Activated T-cell treated with anti-CD3 and anti-CD28 coated beads, Interleukin-2, amount 50 U/mL, for 1 hour (primary cell): ENCODE measurements around the gene NOP56.
"Not testable (repeated sequence)": the region's sequence is repeated elsewhere in the genome, so short reads cannot be mapped to it uniquely, and the experiment has no call there.

Experiments
- DNase-seq: peaks from one replicate; pipeline ENCODE4 v3.0.0-alpha.2; 2020

Gene NOP56

DNA sequence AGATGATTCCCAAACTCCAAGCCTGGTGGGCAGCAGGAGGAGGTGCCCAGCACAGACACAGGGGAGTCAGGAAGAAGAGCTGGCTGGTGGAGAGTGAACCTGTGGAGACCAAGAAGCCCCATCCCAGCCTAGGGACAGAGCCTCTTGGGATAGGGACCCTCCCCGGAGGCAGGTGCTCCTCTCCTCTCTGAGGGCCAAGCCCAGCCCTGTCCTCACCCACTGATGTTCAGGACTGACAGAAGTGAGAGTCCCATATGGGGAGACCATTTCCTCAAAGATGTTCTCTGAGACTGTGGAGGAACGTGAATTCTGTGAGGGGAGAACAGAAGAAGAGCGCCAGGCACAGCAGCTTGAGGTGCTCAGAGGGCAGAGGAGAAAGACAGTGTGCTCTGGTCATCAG lies 37.8 kb downstream of the NOP56 start:
- no peak for DNase-seq

DNA sequence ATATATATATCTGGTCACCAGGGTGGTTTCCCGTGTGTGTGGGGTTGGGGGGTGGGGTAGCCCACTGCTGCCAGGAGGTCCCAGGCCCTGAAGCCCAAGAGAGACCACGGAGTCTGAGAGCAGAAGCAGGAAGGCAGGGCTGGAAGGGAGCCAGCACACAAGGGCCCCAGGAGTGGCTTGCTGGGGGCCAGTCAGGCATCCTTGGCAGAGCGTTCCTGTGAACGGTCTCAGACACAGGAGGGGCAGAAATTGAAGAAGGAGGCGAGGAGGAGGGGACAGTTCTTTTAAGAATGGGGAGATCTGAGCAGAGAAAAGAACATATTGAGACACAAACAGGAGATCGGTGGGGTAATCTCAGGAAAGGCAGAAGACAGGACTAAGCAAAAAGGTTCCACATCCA lies 38.3 kb downstream of the NOP56 start:
- DNase-seq = no peak

DNA sequence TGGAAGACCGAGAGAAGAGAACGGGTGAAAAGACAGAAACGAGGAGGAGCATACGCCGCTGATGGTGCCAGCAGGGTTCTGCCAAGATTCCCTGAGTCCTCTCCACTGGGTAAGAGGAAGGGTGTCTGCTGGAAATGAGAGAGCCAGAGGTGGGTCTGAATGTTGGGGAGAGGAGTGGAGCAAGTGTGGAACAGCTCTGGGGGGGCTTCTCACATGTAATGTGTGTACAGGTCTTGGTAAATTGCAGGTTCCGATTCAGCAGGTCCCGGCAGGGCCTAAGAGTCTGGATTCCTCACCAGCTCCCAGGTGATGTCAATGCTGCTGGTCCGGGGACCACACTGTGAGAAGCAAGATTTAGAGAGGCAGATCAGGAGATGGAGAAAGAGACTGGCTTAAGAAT lies 38.7 kb downstream of the NOP56 start:
- no peak for DNase-seq

DNA sequence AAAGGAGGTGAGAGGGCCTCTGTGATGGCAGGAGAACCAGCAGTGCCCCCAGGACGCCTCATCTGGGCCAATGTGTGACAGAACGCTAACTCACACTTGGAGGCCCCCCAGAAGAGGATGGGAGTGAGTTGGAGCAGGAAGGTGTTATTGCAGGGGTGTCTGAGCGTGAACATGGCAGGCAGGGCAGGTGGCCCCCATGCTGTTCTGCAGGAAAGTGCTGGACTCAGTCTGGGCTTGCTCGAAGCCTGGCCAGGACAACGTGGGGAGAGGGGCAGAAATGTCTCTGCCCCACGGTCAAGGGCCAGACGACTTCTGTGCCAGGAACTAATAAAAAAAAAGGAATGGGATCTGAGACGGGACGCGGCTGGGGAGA lies 39.2 kb downstream of the NOP56 start:
- no peak for DNase-seq

DNA sequence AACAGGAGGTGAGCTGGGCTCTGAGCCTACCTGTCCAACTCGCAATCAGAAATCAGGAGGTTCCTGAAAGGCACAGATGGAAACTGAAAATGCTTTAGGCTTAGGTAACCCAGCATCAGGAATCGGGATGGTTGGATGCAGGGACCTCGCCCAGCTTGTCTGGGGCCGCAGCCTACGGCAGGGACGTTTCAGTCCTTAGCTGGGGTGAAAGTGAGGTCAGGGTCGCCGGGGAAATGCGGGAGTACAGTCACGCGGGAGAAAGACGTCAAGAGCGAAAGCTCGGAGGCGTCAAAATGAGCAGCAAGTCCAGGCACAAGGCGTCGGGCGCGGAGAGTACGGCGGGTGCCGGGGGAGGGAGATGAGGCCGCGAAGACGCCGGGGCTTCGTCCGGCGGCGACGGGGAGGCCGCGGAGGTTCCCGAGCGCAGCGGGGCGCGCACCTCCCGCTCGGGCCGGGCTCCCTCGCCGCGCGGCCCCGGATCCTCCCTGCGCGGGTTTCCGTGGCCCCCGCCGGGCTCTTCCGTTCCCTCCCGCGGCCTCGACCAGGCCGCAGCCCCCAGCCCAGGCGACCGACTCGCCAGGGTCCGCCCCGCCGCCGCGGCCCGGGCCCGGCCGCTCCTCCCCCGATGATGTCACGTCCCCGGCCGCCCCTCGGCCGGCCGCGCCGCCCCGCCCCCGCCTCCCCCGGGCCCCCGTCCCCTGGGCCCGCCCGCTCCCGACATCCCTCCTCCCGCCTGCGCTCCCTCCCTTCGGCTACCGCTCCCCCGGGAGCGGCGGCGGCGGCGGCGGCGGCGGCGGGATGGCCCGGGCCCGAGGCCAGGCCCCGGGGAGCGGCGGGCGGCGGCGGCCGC lies 39.8 kb downstream of the NOP56 start, which contains the start of gene EBF4:
EBF4 (plus strand) TSS at position 745 of the 850 bp plus-strand sequence. CDS start 866 bp downstream, outside the sequence.
- peak; percentile 44 for DNase-seq

DNA sequence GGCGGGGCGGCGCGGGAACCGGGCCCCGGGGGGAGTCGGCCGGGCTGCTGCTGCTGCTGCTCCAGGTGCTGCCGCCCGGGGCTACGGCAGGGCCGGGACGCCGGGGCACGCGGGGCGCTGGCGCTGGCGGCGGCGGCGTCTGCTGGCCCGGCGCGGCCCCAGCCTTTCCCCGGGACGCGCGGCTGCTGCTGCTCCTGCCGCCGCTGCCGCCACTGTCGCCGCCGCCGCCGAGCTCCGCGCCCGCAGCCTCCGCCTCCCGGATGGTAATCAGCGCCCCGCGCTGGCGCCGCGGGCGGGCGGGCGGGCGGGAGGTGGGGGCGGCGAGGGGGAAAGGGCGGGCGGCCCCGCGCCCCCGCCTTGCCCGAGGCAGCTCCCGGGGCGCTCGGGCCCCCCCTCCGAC lies 40.5 kb downstream of the NOP56 start:
- no peak for DNase-seq

DNA sequence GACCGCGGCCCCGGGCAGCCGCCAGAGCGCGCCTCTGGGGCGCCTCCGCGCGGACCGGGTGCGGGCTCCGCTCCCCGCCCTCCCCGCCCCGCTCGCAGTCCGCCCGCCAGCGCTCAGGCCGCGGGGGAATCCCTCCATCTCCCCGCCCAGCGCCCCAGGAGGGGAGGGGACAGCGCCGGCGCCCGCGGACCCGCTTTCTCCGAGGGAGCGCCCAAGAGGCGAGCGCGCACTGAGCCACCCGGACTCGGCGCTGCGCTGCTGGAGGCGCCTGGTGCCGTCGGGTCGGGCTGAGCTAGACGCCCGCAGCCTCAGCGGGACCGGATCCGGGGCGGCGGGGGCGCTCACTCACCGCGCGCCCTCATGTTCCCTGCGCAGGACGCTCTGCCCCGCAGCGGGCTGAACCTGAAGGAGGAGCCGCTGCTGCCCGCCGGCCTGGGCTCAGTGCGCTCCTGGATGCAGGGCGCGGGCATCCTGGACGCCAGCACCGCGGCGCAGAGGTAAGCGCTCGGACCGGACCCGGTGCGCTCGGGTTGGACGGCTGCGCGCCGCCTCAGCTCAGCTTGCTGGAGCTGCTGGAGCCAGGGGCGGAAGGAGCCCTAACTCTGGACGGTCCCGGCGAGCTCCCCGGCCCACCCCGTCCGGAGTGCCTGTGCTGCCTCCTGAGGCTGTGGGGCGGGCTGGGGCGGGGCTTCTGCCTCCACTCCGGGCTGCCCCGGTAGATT lies 41.0 kb downstream of the NOP56 start:
- DNase-seq = peak; percentile 70

DNA sequence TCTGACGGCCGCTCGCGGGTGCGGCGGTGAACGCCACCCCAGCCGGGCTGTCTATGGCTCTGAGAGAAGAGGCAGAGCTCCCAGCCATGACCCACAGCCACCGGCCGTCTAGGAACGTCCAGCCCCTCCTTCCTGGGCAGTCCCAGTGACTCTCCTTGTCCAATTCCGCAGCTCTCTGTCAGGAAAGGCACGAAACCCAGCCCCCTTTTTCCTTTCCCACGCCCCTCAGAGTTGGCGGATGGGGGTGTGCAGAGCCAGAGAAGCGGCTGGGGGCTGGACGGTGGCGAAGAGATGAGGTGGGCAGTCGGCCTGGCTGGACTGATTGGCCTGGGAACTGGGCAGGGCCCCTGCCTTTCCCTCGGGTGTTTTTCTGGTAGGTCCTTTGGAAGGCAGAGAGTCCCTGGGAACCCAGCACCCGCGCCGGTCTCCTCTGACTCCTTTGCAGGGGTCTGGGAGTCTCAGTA lies 41.6 kb downstream of the NOP56 start:
- no peak for DNase-seq

DNA sequence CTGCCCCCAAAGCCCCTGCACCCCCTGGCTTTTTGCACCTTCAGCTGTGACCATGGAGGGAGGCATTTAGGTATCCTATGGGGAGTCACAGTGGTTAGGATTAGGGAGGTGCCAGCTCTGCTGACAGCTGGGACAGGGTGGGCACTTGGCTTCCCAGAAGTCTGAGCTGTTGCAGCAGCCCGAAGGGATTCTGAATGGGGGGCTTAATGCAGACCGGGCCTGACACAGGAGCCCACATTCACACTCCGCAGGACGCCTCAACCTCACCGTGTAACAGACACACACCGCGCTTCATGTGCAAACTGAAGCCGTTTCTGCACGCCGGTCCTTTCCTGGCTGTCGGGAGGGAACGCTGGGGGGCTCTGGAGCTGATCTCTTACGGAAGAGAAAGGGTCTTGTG lies 42.1 kb downstream of the NOP56 start:
- DNase-seq = no peak

DNA sequence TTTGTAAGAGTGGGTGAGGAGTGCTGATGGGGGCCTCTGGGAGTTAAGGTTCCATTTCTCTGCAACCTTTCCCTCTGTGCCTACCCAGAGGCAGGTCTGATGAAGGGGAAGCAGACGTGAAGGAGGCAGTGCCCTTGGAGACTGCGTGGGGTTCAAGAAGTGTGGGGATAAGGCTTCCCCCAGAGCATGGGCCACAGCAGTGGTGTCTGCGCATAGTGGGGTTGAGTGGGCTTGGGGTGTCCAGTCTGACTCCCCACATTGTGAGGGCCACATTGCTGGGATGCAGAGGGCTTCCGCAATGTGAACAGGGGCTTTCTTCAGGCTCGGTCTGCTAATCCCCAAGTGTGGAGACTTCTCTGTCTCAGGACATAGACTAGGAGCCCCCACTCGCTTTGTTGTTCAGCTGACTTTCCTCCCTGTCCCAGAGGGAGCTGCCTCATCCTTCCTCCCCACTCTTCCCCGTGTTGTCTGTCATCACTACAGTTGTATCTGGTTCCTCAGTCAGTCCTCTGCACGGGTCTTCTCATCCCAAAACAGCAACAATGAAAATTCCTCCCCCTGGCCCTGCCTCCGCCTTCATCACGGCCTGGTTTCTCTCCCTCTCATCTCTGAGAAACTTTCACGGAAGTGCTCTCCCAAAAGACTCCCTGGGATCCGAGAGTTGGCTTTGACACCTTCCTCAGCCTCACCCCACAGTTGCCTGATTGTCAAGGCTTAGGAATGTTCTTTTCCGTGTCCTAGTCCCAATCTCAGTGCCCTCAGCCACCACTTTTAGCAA lies 43.0 kb downstream of the NOP56 start:
- no peak for DNase-seq

DNA sequence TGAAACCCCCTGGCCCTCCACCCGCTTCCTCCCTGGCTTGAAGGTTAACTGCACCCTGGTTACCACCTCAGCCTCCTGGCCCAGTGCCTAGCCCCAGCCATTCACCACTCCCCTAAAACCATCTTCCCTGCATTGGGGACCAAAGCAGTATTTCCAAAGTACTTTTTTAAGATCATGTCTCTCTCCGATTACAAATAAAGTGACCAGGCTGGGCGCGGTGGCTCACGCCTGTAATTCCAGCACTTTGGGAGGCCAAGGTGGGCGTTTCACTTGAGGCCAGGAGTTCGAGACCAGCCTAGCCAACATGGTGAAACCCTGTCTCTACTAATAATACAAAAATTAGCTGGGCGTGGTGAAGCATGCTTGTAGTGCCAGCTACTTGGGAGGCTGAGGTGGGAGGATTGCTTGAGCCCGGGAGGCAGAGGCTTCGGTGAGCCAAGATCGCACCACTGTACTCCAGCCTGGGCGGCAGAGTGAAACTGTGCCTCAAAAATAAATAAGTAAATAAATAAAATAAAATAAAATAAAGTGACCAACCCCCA lies 43.6 kb downstream of the NOP56 start:
- DNase-seq = not testable (repeated sequence)

DNA sequence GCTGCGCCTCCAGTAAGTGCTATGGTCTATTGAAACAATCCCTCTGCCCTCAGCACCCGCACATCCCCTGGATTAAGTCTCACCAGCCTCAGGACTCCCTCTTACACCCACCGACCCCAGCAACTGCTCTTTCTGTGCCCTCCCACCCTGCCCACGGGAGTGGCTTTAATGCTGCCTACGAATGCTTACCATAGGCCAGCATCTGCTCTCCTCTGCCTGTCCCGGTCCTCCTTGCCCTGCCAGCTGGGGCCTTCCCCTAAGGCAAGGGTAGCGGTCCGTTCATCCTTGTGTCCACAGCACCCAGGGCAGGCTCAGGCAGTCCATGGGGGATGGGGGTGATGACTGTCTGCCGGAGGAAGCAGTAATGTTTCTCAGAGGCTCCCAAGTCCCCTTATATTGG lies 44.2 kb downstream of the NOP56 start:
- no peak for DNase-seq

DNA sequence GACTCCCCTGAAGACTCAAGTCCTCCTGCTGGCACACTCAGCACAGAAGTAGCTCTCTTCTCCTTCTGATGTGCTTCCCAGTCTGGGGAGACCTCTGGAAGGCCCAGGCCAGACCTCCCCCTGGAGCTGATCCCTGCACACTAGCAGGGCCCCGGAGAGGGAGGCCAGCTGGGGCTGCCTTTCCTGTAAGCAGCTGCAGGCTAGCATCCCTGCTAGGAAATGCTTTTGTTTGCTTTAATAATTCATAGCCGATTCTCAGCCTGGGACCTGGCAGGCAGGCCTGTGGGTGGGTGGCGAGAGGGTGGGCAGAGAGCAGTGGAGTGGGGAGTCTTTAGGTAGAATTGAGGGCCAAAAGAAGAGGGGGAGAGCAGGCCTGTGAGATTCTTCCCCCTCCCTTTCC lies 45.3 kb downstream of the NOP56 start:
- no peak for DNase-seq

DNA sequence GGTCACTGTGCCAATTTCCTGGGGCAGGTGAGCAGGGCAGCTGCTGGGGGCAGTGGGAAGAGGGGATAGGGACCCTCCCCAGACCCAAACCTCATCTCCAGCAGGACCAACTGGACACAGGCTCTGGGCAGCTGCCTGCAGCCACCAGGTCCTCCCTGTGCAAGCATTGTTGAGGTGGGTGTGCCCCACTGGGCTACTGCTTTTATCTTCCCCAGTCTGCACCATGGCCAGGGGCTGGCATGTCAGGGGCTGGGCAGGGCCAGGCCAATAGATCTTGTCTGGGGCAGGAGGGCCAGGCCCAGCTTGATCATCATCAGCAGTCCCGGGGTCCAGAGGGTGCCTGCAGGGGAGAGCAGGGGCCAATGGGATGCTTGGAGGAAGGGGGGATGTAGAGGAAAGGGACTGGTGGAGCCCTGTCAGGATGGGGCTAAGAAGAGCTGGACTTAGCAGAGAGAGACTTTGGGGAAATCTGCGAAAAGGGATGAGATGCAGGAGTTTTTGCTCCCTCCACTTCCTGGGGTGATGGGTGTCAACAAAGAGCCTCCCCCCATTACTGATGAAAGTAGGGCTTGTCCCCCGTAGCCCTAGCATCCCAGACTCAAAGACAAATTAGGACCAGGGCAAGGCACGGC lies 45.9 kb downstream of the NOP56 start:
- DNase-seq = no peak

DNA sequence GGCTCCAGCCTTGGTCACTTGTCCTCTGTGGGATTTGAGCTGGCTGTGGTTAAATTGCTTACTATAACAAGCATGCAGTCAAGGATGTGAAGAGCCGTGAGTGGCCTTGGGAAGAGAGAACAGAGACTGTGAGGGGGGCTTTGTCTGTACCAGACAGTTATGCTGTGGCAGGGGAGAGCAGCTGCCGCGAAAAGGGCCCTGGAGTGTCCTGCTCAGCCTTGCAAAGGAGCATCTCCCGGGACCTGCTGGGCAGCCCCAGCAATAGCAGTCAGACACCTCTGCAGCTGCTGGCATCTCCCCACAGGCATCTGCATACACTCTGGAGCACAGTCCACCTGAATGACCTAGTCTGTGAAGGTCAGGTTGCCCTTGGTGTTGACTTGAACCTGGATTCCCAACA lies 46.5 kb downstream of the NOP56 start:
- DNase-seq = no peak

DNA sequence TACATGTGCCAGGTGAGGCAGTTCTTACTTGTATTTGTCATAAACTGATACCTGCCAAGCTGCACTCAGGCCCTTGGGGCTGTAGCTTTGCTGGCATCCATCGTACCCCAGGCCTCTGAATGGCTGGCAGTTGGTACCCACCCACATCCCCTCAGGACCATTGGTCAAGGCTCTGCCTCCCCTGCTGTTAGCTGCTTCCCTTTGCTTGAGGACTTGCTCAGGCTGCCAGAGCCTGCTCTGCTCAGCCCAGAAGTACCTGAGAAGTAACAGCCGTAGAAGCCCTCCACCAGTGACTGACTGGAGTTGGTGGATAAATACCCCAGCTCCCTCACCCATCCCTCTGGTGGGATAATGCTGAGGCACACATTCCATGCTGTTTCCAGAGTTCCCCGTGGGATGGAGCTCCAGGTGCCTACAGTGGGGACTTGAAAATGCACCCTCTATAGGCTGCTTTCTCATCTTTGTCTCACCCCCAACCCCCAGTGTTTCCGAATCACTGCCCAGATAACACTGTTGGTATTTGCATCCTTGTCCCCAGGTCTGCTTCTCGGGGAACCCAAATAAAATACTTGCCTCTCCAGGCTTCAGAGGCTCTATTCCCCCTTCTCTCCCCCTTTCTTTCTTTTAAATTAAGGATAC lies 47.5 kb downstream of the NOP56 start:
- no peak for DNase-seq

DNA sequence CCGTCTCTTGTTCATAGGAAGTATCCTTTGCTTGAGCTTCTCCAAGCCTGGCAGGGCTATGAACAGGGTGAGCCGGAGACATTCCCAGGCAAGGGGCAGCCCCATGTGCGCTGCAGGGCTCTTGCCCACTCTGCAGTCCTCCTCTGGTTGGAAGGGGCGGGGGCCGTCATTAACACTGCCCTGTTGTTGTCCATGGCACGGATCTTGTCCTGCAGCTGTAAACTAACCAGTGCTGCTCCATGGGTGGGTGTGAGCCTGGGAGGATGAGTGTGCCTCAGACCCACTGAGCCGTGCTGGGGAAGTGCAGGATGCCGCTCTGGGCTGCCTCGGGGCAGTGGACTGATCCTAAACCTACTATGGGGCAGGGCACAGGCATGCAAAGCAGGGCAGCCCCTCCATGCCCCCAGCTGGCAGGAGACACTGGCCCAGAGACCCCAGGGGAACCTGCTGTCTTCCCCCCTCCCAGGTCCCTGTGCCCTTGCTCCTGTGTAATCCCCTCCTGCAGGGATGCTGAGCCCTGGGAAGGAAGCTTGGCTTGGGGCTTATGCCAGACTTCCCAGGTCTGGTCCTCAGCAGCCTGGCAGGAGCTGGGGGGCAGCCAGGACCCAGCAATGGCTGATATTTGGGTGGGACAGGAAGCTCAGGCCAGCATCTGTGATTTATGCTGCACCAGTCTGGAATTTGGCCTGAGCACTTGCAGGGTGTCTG lies 48.6 kb downstream of the NOP56 start:
- no peak for DNase-seq

DNA sequence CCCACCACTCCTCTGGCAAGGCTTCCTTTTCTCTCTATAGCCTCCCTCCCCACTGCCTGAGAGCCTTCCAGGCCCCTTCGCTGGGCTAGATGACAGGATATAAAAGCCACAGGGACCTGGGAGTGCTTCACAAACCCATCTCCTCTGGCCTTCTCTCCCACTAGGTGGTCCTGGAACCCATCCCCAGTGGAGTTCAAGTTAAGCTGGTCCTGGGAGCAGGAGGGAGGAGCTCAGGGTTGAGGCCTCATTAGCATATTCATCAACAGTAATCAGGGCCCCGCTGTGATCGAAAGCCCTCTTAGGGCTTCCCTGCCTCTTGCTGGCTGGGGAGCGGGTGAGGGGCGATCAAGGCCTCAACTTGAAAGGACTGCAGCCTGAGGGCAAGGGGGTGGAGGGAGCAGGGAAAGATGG lies 49.2 kb downstream of the NOP56 start:
- no peak for DNase-seq

DNA sequence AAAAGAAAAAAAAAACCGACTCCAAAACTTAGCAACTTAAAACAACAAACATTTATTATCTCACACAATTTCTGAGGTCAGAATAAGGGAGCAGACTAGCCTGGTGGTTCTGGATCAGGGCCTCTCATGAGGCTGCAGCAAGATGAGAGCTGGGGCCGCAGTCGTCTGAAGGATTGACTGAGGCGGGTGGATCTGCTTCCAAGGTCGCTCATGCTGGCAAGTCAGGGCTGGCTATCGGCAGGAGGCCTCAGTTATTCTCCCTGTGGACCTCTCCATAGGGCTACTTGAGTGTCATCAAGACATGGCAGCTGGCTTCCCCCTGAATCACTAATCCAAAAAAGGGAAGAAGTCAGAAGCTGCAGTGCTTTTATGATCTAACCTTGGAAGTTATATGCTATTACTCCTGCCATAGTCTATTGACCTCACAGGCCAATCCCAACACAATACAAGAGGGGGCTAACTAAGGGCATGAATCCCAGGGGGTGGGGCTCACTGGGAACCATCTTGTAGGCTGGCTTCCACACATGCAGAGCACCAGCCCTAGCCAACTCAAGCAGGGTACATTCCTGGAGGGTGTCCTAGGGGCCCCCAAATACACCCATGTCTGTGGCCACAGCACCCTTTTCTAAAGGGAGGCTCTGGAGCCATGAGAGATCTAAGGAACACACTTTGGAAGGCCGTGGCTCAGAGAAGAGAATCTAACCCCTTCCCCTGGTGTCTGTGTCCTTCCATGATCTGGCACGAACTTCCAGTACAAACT lies 51.5 kb downstream of the NOP56 start:
- no peak for DNase-seq

DNA sequence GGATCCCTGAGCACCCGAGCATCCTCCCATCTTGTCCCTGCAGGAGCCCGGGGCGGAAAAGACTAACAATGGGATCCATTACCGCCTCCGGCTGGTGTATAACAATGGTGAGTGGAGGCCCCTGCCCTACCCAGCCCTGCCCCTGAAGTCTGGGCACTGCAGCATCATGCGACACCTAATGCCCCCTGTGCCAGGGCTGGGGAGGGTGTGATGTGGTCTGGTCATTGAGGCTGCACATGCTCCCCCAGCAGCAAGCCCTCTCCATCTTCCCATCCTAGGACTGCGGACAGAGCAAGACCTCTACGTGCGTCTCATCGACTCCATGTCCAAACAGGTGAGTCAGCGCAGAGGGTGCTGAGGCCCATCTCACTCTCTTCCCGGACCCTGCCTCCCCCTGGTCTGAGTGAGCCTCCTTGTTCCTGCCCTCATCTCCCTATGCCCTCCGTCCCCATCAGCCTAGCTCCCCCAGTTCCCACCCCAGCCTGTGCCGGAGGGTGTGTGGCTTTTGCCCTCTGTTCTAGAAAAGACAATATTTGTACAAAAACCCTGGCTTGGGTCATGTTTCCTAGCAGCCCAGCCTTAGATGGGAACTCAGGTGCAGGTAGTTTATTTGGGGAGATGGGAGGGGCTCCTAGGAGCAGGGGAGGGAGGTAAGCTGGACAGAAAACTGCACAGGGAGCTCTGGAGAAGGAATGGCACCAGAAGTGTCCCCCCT lies 53.7 kb downstream of the NOP56 start:
- DNase-seq = no peak
